Bronchial epithelial cell (primary cell): ENCODE measurements around the gene LCN10. TPM values are rescaled to one million over a fixed set of nuclear protein-coding genes. Genes with fewer than 3 reads are reported as not detected.
"Not testable (repeated sequence)": the region's sequence is repeated elsewhere in the genome, so short reads cannot be mapped to it uniquely, and the experiment has no call there.

Experiments
- DNase-seq: peaks from one replicate; pipeline ENCODE4 v3.0.0-alpha.2; 2010; ENCODE audit warnings: low read depth
- FAIRE-seq: peaks from 2 replicates; lab custom pipeline; 2011; peaks lifted over from hg19 to GRCh38; lab: Jason Lieb, UNC
- H3K27me3 ChIP-seq: 2 replicates; pipeline ENCODE4 v1.5.1; 2011; ENCODE audit warnings: low read length; ENCODE audit not compliant: control insufficient read depth, insufficient read depth
- H3K36me3 ChIP-seq: 2 replicates; pipeline ENCODE4 v1.5.1; 2011; ENCODE audit warnings: low read length; ENCODE audit not compliant: control insufficient read depth, insufficient read depth
- H3K4me3 ChIP-seq: 2 replicates; pipeline ENCODE4 v1.5.1; 2011; ENCODE audit warnings: mild to moderate bottlenecking, low read depth, low read length, control low read depth
- CTCF ChIP-seq: IDR thresholded peaks from 2 replicates; pipeline ENCODE4 v1.5.1; 2011; ENCODE audit warnings: mild to moderate bottlenecking, moderate library complexity, low read length, control low read depth, inconsistent platforms; ENCODE audit not compliant: insufficient read depth, severe bottlenecking
- total RNA-seq: library from RNA; depleted of rRNA; stranded (reverse); fragments of >200 nt; gene quantifications from 2 replicates; pipeline ENCODE4 v1.2.1, GENCODE V29; 2014

Gene LCN10
- total RNA-seq, 1 donor from 2014 or later = not detected

GRCh38 chr9:136757328-136757727 is 14.6 kb upstream of the LCN10 start:
- Histone ChIP-seq H3K36me3 (no peaks in the 10 kb centered on the region), H3K27me3 (no peaks in the 10 kb centered on the region)
- FAIRE-seq = no peak

GRCh38 chr9:136756836-136757235 is 14.1 kb upstream of the LCN10 start:
- DNase-seq (no peak), FAIRE-seq (no peak)
- Histone ChIP-seq H3K27me3 (no peaks in the 10 kb centered on the region), H3K36me3 (no peaks in the 10 kb centered on the region), H3K4me3 (no peak overlapping the region)
- no peak for TF ChIP-seq CTCF

More at GRCh38 chr9:136757328-136757727, 14.6 kb upstream of the LCN10 start:
- DNase-seq = no peak
- no peak overlapping the region for H3K4me3 ChIP-seq
- no peak for TF ChIP-seq CTCF

GRCh38 chr9:136756134-136756438 is 13.3 kb upstream of the LCN10 start:
- FAIRE-seq (no peak), DNase-seq (no peak)
- no peak overlapping the region for H3K4me3 ChIP-seq
- H3K36me3 ChIP-seq = no peaks in the 10 kb centered on the region
- TF ChIP-seq CTCF = no peak
- no peaks in the 10 kb centered on the region for H3K27me3 ChIP-seq

- H3K27me3 ChIP-seq, H3K4me3 ChIP-seq, DNase-seq, H3K36me3 ChIP-seq: not testable (repeated sequence)
- peak; percentile 99 for FAIRE-seq
These were observed 12.8 kb upstream of the LCN10 start for GRCh38 chr9:136755302-136756133.

GRCh38 chr9:136754626-136755301 is 12.0 kb upstream of the LCN10 start:
- no peak overlapping the region for H3K4me3 ChIP-seq
- H3K36me3 ChIP-seq = no peaks in the 10 kb centered on the region
- FAIRE-seq = no peak
- no peak for TF ChIP-seq CTCF
- H3K27me3 ChIP-seq = no peaks in the 10 kb centered on the region
- DNase-seq = no peak

- Histone ChIP-seq H3K4me3 (no peak overlapping the region), H3K27me3 (no peaks in the 10 kb centered on the region), H3K36me3 (no peaks in the 10 kb centered on the region)
- DNase-seq (no peak), FAIRE-seq (no peak)
- no peak for TF ChIP-seq CTCF
These were observed 11.4 kb upstream of the LCN10 start for GRCh38 chr9:136754059-136754572.
